Right lobe of liver (tissue), 4 donors: ENCODE data around the gene FAM20C.
"Not testable (repeated sequence)": the region's sequence is repeated elsewhere in the genome, so short reads cannot be mapped to it uniquely, and the experiment has no call there.

Experiments used
- CTCF ChIP-seq, 4 donors: fragments of 200-600 bp in 3 of 4; fragments of 450-650 bp in 1 of 4; IDR thresholded peaks; one replicate each; pipeline versions ENCODE4 v1.5.1 to v1.8.0; 2016 to 2022; ENCODE audit warnings: antibody characterized with exemption in 4 of 4, mild to moderate bottlenecking in 2 of 4
- POLR2A ChIP-seq: fragments of 450-650 bp; IDR thresholded peaks from one replicate; pipeline ENCODE4 v1.6.1; 2017; ENCODE audit warnings: antibody characterized with exemption, mild to moderate bottlenecking
- donor health status: DM: no; HTN: no; CAD: no.
- donor health status: DM: no; HTN: no; CAD: no.
- donor health status: DM: no; HTN: yes; CAD: no.

- not testable (repeated sequence) for TF ChIP-seq CTCF (IDR thresholded peaks at IDR 0.05); POLR2A
Observed at GRCh38 chr7:242826-243579, 50.6 kb downstream of the FAM20C start.
